Measurements from ENCODE around the gene BTNL3.

- no peak for TF ChIP-seq CTCF (conservative IDR thresholded peaks at IDR 0.05; ENCODE audit: low read depth, low read length)
- TF ChIP-seq EZH2 (IDR thresholded peaks at IDR 0.05; ENCODE audit: borderline replicate concordance, low read depth, low read length, poor library complexity, severe bottlenecking) = no peak
Measured at GRCh38 chr5:181031716-181032115, 43.1 kb downstream of the BTNL3 start.

Measured in A673 (cell line).